ENCODE measurements around the gene NDE1. TPM values are rescaled to one million over a fixed set of nuclear protein-coding genes. Genes with fewer than 3 reads are reported as not detected.
A peak's percentile ranks its signal among the peaks of the same experiment; 100 is the strongest.

Gene NDE1
- total RNA-seq, 1 donor from 2014 or later = 42.5 TPM

DNA sequence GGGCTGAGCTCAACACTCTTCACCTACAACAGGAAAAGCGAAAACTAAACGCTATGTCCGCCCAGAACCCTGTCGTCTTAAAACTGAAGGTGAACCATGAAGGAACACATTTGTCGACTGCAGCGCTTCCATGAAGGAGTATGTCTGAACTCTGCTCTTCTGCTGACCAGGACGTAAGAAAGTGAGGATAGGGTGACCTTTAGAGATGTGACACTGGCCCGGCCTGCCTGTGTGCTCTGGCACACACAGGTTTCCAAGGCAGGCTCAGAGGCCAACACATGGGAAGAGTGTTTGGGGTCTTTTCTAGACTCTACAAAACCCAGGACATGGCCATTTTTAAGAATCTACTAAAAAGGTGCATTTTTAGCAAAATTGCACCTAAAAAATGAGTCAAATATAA, 28.2 kb upstream of the NDE1 start:
- no peak for TF ChIP-seq CTCF (IDR thresholded peaks at IDR 0.05; ENCODE audit: unreplicated experiment)
- H3K4me1 Mint-ChIP-seq (ENCODE audit: low read depth) = no peaks in the 10 kb centered on the region
- H3K27ac Mint-ChIP-seq = no peak overlapping the region
- no peak for DNase-seq (ENCODE audit: low spot score, unreplicated experiment)
- H3K27me3 Mint-ChIP-seq = no peaks in the 10 kb centered on the region
- no peak overlapping the region for H3K4me3 Mint-ChIP-seq (ENCODE audit: low read depth)
- peaks cover 43% of the 10 kb centered on the region for H3K36me3 Mint-ChIP-seq (ENCODE audit: insufficient read depth)
- H3K9me3 Mint-ChIP-seq (ENCODE audit: low read depth) = no peaks in the 10 kb centered on the region

GRCh38 chr16:15631730-15632409, 18.2 kb upstream of the NDE1 start:
- H3K4me1 Mint-ChIP-seq (ENCODE audit: low read depth) = peaks cover 7% of the 10 kb centered on the region
- H3K27me3 Mint-ChIP-seq = no peaks in the 10 kb centered on the region
- peaks cover 25% of the 10 kb centered on the region for H3K36me3 Mint-ChIP-seq (ENCODE audit: insufficient read depth)
- no peak for DNase-seq (ENCODE audit: low spot score, unreplicated experiment)
- no peak overlapping the region for H3K27ac Mint-ChIP-seq
- no peak for TF ChIP-seq CTCF (IDR thresholded peaks at IDR 0.05; ENCODE audit: unreplicated experiment)
- H3K4me3 Mint-ChIP-seq (ENCODE audit: low read depth) = no peak overlapping the region
- H3K9me3 Mint-ChIP-seq (ENCODE audit: low read depth) = no peaks in the 10 kb centered on the region

DNA sequence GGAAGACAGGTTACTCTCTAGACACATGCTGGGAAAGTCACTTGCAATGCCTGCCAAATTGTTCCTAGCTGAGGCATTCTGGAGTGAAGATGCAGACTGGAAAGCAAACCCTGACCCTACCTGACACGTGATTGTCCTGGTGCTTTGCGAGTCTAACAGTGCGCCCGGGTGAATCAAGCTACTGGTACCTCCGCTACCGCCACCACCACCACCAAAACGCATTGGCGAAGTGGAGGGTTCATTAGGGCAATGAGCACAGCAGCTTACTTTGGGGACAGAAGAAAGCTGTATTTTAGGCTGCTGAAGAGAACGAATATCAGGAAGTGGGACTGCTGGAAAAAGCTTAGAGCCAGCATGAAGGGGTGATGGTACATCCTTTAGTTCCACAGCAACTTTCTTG, 14.1 kb upstream of the NDE1 start:
- H3K9me3 Mint-ChIP-seq (ENCODE audit: low read depth) = no peaks in the 10 kb centered on the region
- H3K27ac Mint-ChIP-seq = peak overlapping the region; percentile 31
- DNase-seq (ENCODE audit: low spot score, unreplicated experiment) = no peak
- peaks cover 35% of the 10 kb centered on the region for H3K36me3 Mint-ChIP-seq (ENCODE audit: insufficient read depth)
- TF ChIP-seq CTCF (IDR thresholded peaks at IDR 0.05; ENCODE audit: unreplicated experiment) = no peak
- no peaks in the 10 kb centered on the region for H3K27me3 Mint-ChIP-seq
- H3K4me3 Mint-ChIP-seq (ENCODE audit: low read depth) = no peak overlapping the region
- H3K4me1 Mint-ChIP-seq (ENCODE audit: low read depth) = no peaks in the 10 kb centered on the region

DNA sequence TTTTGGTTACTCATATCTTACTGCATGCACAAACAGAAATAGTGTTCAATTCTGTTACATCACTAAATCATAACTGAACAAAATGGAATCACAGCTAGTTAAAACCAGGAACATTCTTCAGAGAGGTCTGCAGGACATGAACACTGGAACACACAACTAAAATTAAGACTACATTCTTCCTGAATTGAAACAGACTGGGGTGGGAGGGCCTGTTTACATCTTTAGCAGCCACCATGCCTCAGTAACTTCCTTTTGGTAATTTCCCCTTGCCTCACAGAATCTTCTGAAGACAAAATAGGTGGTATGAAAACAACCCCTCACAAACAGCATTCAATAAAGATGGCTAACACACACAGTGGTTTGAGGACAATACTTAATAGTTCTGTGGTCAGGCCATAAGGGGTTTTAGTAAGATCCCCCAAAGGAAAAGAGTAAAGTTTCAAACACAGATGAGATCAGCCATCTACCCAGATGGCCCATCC, 13.6 kb upstream of the NDE1 start:
- H3K27me3 Mint-ChIP-seq = no peaks in the 10 kb centered on the region
- no peak overlapping the region for H3K4me3 Mint-ChIP-seq (ENCODE audit: low read depth)
- no peak for DNase-seq (ENCODE audit: low spot score, unreplicated experiment)
- H3K4me1 Mint-ChIP-seq (ENCODE audit: low read depth) = peaks cover 4% of the 10 kb centered on the region
- no peak overlapping the region for H3K27ac Mint-ChIP-seq
- TF ChIP-seq CTCF (IDR thresholded peaks at IDR 0.05; ENCODE audit: unreplicated experiment) = no peak
- peaks cover 34% of the 10 kb centered on the region for H3K36me3 Mint-ChIP-seq (ENCODE audit: insufficient read depth)
- no peaks in the 10 kb centered on the region for H3K9me3 Mint-ChIP-seq (ENCODE audit: low read depth)

DNA sequence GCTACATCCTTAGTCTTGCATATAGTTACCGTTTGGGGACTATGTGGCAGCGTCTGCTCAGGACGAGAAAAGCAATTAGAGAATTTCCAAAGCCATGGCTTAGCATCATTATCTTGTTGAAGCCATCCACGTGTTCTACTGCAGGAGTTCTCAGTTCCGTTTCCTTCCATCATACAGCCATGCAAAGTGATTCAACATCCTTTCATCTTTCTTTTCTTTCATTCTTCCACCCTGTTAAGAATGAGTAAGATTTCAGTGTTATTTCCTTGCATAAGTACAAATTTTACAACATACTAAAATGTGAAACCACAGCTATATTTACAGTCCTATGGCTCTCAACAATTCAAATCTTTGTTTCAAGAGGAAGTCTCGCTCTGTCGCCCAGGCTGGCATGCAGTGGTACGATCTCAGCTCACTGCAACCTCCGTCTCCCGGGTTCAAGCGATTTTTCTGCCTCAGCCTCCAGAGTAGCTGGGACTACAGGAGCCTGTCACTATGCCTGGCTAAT, 10.9 kb upstream of the NDE1 start:
- Mint-ChIP-seq H3K27ac (no peak overlapping the region), H3K4me3 (ENCODE audit: low read depth) (no peak overlapping the region), H3K9me3 (ENCODE audit: low read depth) (no peaks in the 10 kb centered on the region), H3K27me3 (no peaks in the 10 kb centered on the region), H3K36me3 (ENCODE audit: insufficient read depth) (peaks cover 20% of the 10 kb centered on the region), H3K4me1 (ENCODE audit: low read depth) (peaks cover 17% of the 10 kb centered on the region)
- no peak for TF ChIP-seq CTCF (IDR thresholded peaks at IDR 0.05; ENCODE audit: unreplicated experiment)
- no peak for DNase-seq (ENCODE audit: low spot score, unreplicated experiment)
